Measurements from ENCODE around the gene SSNA1. TPM values are rescaled to one million over a fixed set of nuclear protein-coding genes. Genes with fewer than 3 reads are reported as not detected.

The SSNA1 gene
- total RNA-seq, 2 donors from 2014 or later = 40.4 to 44.6 TPM

- DNase-seq (ENCODE audit: low spot score) = no peak
- intact Hi-C loops (cut with DNase I) = no loop called here
Measured at GRCh38 chr9:137193771-137194170, 5.3 kb downstream of the SSNA1 start.

GRCh38 chr9:137194388-137194787, 5.9 kb downstream of the SSNA1 start:
- DNase-seq (ENCODE audit: low spot score) = no peak
- intact Hi-C loops (cut with DNase I) = no loop called here

DNA sequence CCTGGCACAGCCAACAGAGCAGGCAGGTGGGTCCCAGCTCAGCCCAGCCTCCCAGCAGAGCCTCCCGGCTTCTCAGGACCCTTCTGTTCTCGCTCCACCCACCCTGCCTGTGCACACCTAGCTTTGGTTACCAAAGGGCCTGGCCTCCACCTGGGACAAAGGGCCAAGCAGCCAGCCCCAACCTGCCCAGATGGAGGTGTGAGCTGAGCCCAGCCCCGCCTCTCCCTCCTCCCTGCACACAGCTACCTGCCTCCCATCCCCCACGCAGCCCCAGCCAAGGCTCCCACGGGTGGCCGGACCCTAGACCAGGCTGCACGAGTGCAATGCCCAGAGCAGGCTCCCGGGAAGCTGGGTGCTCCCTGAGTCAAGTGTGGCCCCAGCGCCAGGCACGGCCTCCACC, 6.4 kb downstream of the SSNA1 start:
- DNase-seq (ENCODE audit: low spot score) = no peak
- intact Hi-C loops (cut with DNase I) = no loop called here

DNA sequence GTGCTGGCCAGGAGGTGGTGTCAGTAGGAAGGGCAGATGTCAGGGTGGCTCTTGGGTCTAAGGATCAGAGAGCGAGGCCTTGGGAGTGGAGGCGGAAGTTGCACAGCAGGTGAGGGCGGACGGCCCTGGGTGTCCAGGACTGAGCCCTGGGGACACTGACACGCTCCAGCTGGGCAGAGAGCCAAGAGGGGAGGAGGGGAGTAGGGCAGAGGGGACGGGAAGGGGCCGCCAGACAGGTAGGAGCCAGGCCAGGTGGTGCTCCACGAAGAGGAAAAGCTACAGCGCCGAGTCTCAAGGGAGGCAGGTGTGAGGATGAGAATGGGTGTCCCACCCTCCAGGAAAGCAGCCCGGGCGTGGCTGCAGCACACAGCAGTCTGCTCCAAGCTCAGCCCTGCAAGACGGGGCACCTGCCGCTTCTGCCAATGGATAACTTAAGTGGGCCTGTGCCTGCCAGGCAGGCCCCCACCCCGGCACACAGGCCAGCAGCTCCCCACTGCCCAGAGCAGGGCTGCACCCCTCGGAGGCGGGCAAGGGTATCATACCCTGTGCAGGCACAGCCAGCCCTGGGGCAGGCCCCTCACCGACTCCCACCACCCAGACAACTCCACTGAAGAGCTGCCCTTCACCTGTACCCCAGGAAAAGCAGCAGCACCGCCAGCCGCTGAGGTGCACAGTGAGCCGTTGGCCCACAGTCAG, 7.2 kb downstream of the SSNA1 start:
- intact Hi-C loops (cut with DNase I) = no loop called here
- DNase-seq (ENCODE audit: low spot score) = no peak

DNA sequence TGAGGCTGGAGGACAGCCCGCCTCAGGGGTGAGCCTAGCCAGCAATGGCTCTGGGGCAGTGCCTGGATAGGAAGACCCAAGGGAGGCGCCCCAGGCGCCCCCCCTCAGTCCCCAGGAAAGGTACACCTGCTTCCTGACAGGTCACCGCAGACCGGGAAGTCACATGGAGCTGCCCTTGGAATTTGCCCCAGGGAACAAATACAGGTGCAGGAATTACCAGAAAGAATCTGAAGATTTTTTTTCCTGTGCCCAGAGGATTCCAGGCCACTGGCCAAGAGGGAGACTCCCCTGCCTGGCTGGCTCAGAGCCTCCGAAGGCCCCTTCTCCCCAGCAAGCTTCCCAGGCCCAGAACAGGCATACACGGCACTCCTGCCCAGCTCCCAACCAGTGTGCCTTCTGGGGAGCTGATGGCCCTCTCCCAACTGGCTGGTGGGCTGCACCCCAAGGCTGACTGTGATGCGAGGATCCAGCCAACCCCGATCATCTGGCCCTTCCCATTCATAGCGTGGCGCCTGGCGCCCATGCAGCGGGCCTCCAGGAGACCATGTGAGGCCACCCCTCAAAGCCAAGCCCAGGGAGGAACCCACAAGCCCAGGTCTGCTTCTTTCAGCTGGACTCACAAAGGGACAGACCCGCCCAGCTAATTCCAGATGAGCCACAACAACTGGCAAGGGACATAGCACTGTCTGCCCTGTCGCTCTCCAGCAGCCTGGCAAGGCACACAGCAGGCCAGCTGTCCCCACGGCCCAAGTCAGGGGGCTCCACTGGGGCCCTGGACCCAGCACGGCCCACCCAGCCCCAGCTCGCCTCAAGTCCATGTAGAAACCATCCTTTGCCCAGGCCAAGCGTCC, 9.8 kb downstream of the SSNA1 start:
- DNase-seq (ENCODE audit: low spot score) = no peak
- intact Hi-C loops (cut with DNase I) = no loop called here

- no peak for DNase-seq (ENCODE audit: low spot score)
- intact Hi-C loops (cut with DNase I) = no loop called here
Measured at GRCh38 chr9:137198902-137199283, 10.4 kb downstream of the SSNA1 start.

- DNase-seq (ENCODE audit: low spot score) = no peak
- intact Hi-C loops (cut with DNase I) = no loop called here
Measured at GRCh38 chr9:137199411-137200121, 11.1 kb downstream of the SSNA1 start.

GRCh38 chr9:137200311-137201204, 12.1 kb downstream of the SSNA1 start, which contains the start of gene TPRN:
Gene TPRN (minus strand): TSS chr9:137200741. CDS start chr9:137200711, 30 bp downstream.
- intact Hi-C loops (cut with DNase I) = no loop called here
- peak; percentile 100 for DNase-seq (ENCODE audit: low spot score)

DNA sequence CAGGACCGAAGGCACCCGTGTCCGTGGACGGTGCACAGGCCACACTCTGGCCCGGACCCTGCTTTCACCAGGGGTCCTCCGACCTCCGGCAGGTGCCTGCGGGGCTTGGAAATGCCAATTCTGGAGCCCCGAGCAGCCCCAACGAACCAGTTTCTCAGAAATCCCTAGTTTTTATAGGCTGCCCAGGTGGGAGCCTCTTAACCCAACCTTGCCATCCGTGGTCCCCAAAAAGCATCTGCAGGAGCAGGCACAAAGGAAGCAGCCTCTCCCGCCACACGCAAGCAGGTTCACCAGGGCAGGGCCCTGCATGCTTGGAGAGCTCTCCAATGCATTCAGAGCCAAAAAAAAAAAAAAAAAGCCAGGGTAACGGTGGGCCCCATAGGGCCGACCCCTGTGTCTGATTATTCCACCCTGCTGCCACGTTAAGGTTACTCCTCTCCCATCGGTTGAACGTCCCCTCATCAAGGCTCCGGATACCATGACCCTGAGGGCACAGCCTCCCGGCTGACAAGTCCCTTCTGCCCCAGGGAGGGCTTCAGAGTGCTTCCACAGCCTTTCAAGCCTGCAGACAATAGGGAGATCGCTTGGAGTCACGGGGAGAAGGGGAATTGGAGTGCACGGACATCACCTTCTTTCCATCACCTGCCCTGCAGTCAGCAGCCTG, 12.9 kb downstream of the SSNA1 start:
- DNase-seq (ENCODE audit: low spot score) = no peak
- intact Hi-C loops (cut with DNase I) = no loop called here

DNA sequence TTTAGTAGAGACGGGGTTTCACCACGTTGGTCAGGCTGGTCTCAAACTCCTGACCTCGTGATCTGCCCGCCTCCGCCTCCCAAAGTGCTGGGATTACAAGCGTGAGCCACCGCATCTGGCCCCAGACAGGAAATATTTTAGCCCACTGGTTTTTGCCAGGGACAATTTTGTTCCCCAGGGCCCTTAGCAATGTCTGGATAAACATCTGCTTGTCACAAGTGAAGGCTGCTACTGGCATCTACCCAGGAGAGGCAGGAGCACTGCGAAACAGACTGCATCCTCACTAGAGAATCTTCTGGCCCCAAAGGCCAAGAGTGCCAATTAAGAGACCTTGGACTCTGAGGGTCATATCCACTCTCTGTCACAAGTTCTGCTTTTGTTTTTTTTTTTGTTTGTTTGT, 14.5 kb downstream of the SSNA1 start:
- intact Hi-C loops (cut with DNase I) = no loop called here
- no peak for DNase-seq (ENCODE audit: low spot score)

- DNase-seq (ENCODE audit: low spot score) = no peak
Measured at GRCh38 chr9:137204731-137205125, 16.3 kb downstream of the SSNA1 start.

DNA sequence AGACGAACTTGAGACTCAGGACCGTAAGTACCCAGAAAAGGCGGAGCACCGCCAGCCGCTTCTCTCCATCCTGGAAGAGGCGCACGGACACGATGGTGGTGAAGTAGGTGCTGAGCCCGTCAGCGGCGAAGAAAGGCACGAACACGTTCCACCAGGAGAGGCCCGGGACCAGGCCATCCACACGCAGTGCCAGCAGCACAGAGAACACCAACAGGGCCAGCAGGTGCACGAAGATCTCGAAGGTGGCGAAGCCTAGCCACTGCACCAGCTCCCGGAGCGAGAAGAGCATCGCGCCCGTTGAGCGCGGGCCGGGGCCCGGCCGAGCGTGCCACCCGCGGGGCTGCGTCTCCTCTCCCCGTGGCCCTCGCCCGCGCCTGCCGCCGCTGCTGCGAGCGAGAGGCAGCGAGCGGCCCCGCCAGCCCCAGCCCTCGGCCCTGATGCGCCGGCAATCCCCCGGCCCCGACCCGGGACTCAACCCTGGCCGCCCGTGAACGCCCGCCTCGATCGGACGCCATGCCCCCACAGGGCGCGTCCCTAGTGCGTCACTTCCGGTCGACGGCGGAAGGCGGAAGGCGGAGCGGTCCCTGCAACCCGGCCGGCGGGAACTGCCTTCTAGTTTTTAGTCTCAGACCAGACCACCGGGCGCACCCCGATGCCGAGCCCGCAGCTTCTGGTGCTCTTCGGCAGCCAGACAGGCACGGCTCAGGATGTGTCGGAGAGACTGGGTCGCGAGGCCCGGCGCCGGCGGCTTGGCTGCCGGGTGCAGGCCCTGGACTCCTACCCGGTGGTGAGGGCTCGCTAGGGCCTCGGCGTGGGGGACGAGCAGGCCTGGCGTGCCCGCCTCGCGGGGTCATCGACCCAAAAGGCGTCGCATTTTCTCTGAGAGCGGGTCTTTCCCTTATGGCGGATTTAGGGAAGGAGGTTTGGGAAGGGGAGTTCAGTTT, 16.9 kb downstream of the SSNA1 start, which contains the start of the genes NDOR1 and TMEM203:
Gene NDOR1 (plus strand): TSS at position 575 of the 944 bp plus-strand sequence. CDS start 78 bp downstream, at position 653.
Gene TMEM203 (minus strand): TSS at position 523 of the 944 bp plus-strand sequence. CDS start 234 bp downstream, at position 289.
- intact Hi-C loops (cut with DNase I) = no loop called here

More at GRCh38 chr9:137204731-137205125, 16.3 kb downstream of the SSNA1 start:
- intact Hi-C loops (cut with DNase I) = no loop called here

GRCh38 chr9:137206602-137207001, 18.1 kb downstream of the SSNA1 start:
- DNase-seq (ENCODE audit: low spot score) = no peak
- intact Hi-C loops (cut with DNase I) = no loop called here

More for the DNA sequence above, 16.9 kb downstream of the SSNA1 start, which contains the start of the genes NDOR1 and TMEM203:
- DNase-seq (ENCODE audit: low spot score) = peak; percentile 98

DNA sequence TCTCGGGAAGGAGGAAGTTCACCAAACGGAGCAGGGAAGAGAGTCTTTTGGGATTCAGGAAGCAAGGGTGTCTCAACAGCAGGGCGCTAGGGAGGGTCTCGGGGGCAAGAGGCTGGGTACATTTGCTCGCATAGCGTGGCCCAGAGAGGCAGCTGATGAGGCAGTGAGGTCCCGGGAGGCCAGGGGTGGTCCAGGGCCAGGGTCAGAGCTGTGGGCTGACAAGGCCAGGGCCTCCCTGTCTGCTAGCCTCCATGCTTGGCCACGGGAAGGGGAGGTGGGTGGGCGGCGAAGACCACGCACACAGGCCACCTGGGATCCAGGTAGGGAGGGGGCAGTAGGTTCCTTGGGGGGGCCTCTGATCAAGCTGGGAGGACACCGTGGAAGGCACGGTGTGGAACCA, 23.1 kb downstream of the SSNA1 start:
- no peak for DNase-seq (ENCODE audit: low spot score)
- intact Hi-C loops (cut with DNase I) = no loop called here

DNA sequence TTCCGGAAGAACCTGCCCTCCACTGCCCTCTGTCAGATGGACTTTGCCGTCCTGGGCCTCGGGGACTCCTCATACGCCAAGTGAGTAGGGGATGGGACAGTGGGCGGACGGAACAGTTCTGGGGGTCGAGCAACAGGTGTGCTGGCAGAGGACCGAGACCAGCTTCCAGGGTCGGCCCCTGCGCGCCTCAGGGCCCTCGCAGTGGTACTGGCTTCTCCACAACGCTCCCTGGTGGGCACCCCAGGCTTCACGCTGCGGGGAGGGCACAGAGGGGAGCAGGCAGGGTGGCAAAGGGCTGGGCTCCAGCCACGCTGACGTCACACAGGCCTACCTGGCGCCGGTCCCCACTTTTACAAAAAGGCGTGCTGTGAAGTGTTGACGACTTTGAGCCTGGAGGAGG, 24.0 kb downstream of the SSNA1 start:
- DNase-seq (ENCODE audit: low spot score) = no peak
- intact Hi-C loops (cut with DNase I) = no loop called here

GRCh38 chr9:137213160-137214060, 24.9 kb downstream of the SSNA1 start:
- intact Hi-C loops (cut with DNase I) = no loop called here
- DNase-seq (ENCODE audit: low spot score) = no peak
